ENCODE measurements around the gene LRRFIP1. TPM values are rescaled to one million over a fixed set of nuclear protein-coding genes. Genes with fewer than 3 reads are reported as not detected.
"Not testable (repeated sequence)": the region's sequence is repeated elsewhere in the genome, so short reads cannot be mapped to it uniquely, and the experiment has no call there.

LRRFIP1 gene
- total and polyA plus RNA-seq, 10 of the 15 experiments (the other 5 are each of a cell fraction or from before 2014, with no cell fraction given), result 36.2 to 120 (median 74.3) TPM

- FAIRE-seq, result no peak
- Histone ChIP-seq H3K4me1 (ENCODE audit: control insufficient read depth, insufficient read depth, low read length) (peaks cover 19% of the 10 kb centered on the region), H3K4me3 (no peak overlapping the region), H2AFZ (ENCODE audit: control insufficient read depth, low read depth, low read length) (no peak overlapping the region), H4K20me1 (ENCODE audit: control insufficient read depth, insufficient read depth) (no peaks in the 10 kb centered on the region), H3K4me2 (ENCODE audit: control insufficient read depth, insufficient read depth) (no peak overlapping the region), H3K27me3 (replicated peaks in 1 of 2; ENCODE audit: control insufficient read depth in 2 of 2, insufficient read depth in 2 of 2, low read length in 1 of 2) (no peaks in the 10 kb centered on the region), H3K36me3 (ENCODE audit: control insufficient read depth in 2 of 2, insufficient read depth in 2 of 2, low read length in 1 of 2) (no peaks in the 10 kb centered on the region), H3K9ac (ENCODE audit: control insufficient read depth, insufficient read depth, low read length) (no peak overlapping the region), H3K79me2 (ENCODE audit: control insufficient read depth, insufficient read depth, low read length) (peaks cover 15% of the 10 kb centered on the region), H3K27ac (ENCODE audit: control insufficient read depth, insufficient read depth) (no peak overlapping the region), H3K9me3 (replicated peaks; ENCODE audit: control insufficient read depth, insufficient read depth, low read length) (no peaks in the 10 kb centered on the region)
- WGBS (ENCODE audit: insufficient coverage, insufficient replicate concordance, low lambda C conversion rate, missing lambda C conversion rate), result 0% methylated on average over 1 of the region's 1 CpG
- ChIA-PET SMC1A (ENCODE audit: uncharacterized antibody, unreplicated experiment) (interaction anchor here (1.1 to 5.8 kb wide), 6 partner anchors 9 to 176 kb away, joined by 5 to 66 read pairs (median 11); no protein-coding TSS in a partner anchor), RAD21 (ENCODE audit: unreplicated experiment) (interaction anchor here (0.7 to 13.1 kb wide), 8 partner anchors 9 to 596 kb away, joined by 3 to 209 read pairs (median 4); no protein-coding TSS in a partner anchor), CTCF (interaction anchor here (0.6 to 18.3 kb wide), 5 partner anchors 9 to 73 kb away, joined by 3 to 298 read pairs (median 20); no protein-coding TSS in a partner anchor), POLR2A (interaction anchor here (0.6 to 3.8 kb wide), 11 partner anchors 10 to 521 kb away, joined by 3 to 21 read pairs (median 5); no protein-coding TSS in a partner anchor)
- no peak for DNase-seq (ENCODE audit: low read depth, low spot score)
- in situ Hi-C loops (cut with MboI), result no loop called here
- BruUV-seq (replicated peaks), result no TSS peak
- TF ChIP-seq IKZF1 (conservative IDR thresholded peaks at IDR 0.05) (0 out of 2 replicates have a peak, but pooled peaks have one; percentile 3), HDGF (IDR thresholded peaks at IDR 0.05) (no peak), PML (IDR thresholded peaks at IDR 0.05; ENCODE audit: low read length) (0 out of 2 replicates have a peak, but pooled peaks have one; percentile 6)
- ATAC-seq, result no peak
- intact Hi-C loops (cut with micrococcal nuclease; ENCODE audit: unreplicated experiment), result no loop called here
Measured at GRCh38 chr2:237688081-237688480, 60.7 kb downstream of the LRRFIP1 start.

GRCh38 chr2:237688541-237688940 lies 61.2 kb downstream of the LRRFIP1 start:
- H4K20me1 ChIP-seq (ENCODE audit: control insufficient read depth, insufficient read depth); H3K27me3 ChIP-seq (replicated peaks in 1 of 2; ENCODE audit: control insufficient read depth in 2 of 2, insufficient read depth in 2 of 2, low read length in 1 of 2); intact Hi-C loops (cut with micrococcal nuclease; ENCODE audit: unreplicated experiment); H3K9ac ChIP-seq (ENCODE audit: control insufficient read depth, insufficient read depth, low read length); FAIRE-seq; H3K36me3 ChIP-seq (ENCODE audit: control insufficient read depth in 2 of 2, insufficient read depth in 2 of 2, low read length in 1 of 2); H2AFZ ChIP-seq (ENCODE audit: control insufficient read depth, low read depth, low read length); H3K9me3 ChIP-seq (replicated peaks; ENCODE audit: control insufficient read depth, insufficient read depth, low read length); ATAC-seq; BruUV-seq (replicated peaks); H3K4me3 ChIP-seq; H3K4me2 ChIP-seq (ENCODE audit: control insufficient read depth, insufficient read depth); H3K27ac ChIP-seq (ENCODE audit: control insufficient read depth, insufficient read depth); DNase-seq (ENCODE audit: low read depth, low spot score); in situ Hi-C loops (cut with MboI): not testable (repeated sequence)
- ChIA-PET SMC1A (ENCODE audit: uncharacterized antibody, unreplicated experiment) (interaction anchor here (1.3 to 5.8 kb wide), 5 partner anchors 10 to 57 kb away, joined by 3 to 66 read pairs (median 14); no protein-coding TSS in a partner anchor), RAD21 (ENCODE audit: unreplicated experiment) (interaction anchor here (0.6 to 13.1 kb wide), 5 partner anchors 9 to 483 kb away, joined by 3 to 209 read pairs (median 4); no protein-coding TSS in a partner anchor), POLR2A (interaction anchor here (0.6 to 3.8 kb wide), 6 partner anchors 11 to 520 kb away, joined by 3 to 21 read pairs (median 7); no protein-coding TSS in a partner anchor), CTCF (interaction anchor here (2.1 to 18.3 kb wide), 3 partner anchors 9 to 56 kb away, joined by 20 to 298 read pairs (median 88); no protein-coding TSS in a partner anchor)
- Histone ChIP-seq H3K4me1 (ENCODE audit: control insufficient read depth, insufficient read depth, low read length) (peaks cover 19% of the 10 kb centered on the region), H3K79me2 (ENCODE audit: control insufficient read depth, insufficient read depth, low read length) (peaks cover 20% of the 10 kb centered on the region)
- whole genome bisulfite sequencing (ENCODE audit: insufficient coverage, insufficient replicate concordance, low lambda C conversion rate, missing lambda C conversion rate), result 88% methylated on average over 6 of the region's 6 CpGs

Data from GM12878 (cell line).